Stimulated activated CD8-positive, alpha-beta memory T cell treated with anti-CD3 and anti-CD28 coated beads, Interleukin-2, amount 100 ng/mL, for 48 hours (primary cell): ENCODE results near the gene IL17REL.

ENCODE experiments used
- DNase-seq, 2 donors: peaks; one replicate each; pipeline ENCODE4 v3.0.0-alpha.2; 2020; ENCODE audit warnings: low read depth in 2 of 2

IL17REL gene

GRCh38 chr22:50002791-50003190 lies 9.8 kb downstream of the IL17REL start:
- DNase-seq, result no peak

GRCh38 chr22:50001388-50002231 lies 11.0 kb downstream of the IL17REL start:
- DNase-seq, result no peak

- no peak for DNase-seq
These were observed 11.8 kb downstream of the IL17REL start for GRCh38 chr22:50000587-50001387.

- DNase-seq, result no peak
These were observed 12.5 kb downstream of the IL17REL start for GRCh38 chr22:49999946-50000586.

- no peak for DNase-seq
These were observed 13.3 kb downstream of the IL17REL start for GRCh38 chr22:49999063-49999945.

- DNase-seq, result no peak
These were observed 13.9 kb downstream of the IL17REL start for GRCh38 chr22:49998718-49999062.

GRCh38 chr22:49997932-49998717 lies 14.4 kb downstream of the IL17REL start:
- DNase-seq, result no peak

GRCh38 chr22:49997251-49997599 lies 15.3 kb downstream of the IL17REL start:
- DNase-seq, result no peak

- DNase-seq, result no peak
These were observed 15.9 kb downstream of the IL17REL start for GRCh38 chr22:49996518-49997250.

GRCh38 chr22:49996119-49996517 lies 16.4 kb downstream of the IL17REL start:
- no peak for DNase-seq

GRCh38 chr22:49995361-49996118 lies 17.0 kb downstream of the IL17REL start:
- no peak for DNase-seq

- no peak for DNase-seq
These were observed 17.6 kb downstream of the IL17REL start for GRCh38 chr22:49995041-49995360.

GRCh38 chr22:49994361-49995040 lies 18.1 kb downstream of the IL17REL start:
- no peak for DNase-seq

GRCh38 chr22:49993649-49994360 lies 18.8 kb downstream of the IL17REL start:
- no peak for DNase-seq

- DNase-seq, result peak; percentile 55 to 64
These were observed 19.5 kb downstream of the IL17REL start for GRCh38 chr22:49992921-49993648.

GRCh38 chr22:49991907-49992533 lies 20.5 kb downstream of the IL17REL start:
- no peak for DNase-seq

- no peak for DNase-seq
These were observed 21.4 kb downstream of the IL17REL start for GRCh38 chr22:49991167-49991566.
